Measurements from ENCODE around the gene POLR2M.

POLR2M gene

GRCh38 chr15:57667171-57667849 is 39.2 kb upstream of the POLR2M start:
- no peak overlapping the region for H3K4me2 ChIP-seq (ENCODE audit: low read length)

GRCh38 chr15:57668016-57668415 is 38.5 kb upstream of the POLR2M start:
- Histone ChIP-seq H3K27me3 (ENCODE audit: control insufficient read depth, low read length) (peaks cover 27% of the 10 kb centered on the region), H4K20me1 (ENCODE audit: control insufficient read depth, insufficient read depth, low read depth, low read length) (no peaks in the 10 kb centered on the region), H3K36me3 (ENCODE audit: control insufficient read depth, low read length) (no peaks in the 10 kb centered on the region), H3K4me1 (ENCODE audit: control insufficient read depth, low read length) (no peaks in the 10 kb centered on the region), H3K4me2 (ENCODE audit: low read length) (no peak overlapping the region), H3F3A (ENCODE audit: control insufficient read depth, insufficient read depth) (no peaks in the 10 kb centered on the region), H3K27ac (ENCODE audit: low read depth, low read length) (no peak overlapping the region), H3K79me2 (ENCODE audit: control insufficient read depth, low read length) (no peaks in the 10 kb centered on the region), H3K9me2 (replicated peaks; ENCODE audit: control insufficient read depth, low read length) (no peaks in the 10 kb centered on the region), H3K4me3 (ENCODE audit: low read length) (no peak overlapping the region), H3K9me3 (ENCODE audit: control insufficient read depth, insufficient read depth, low read length) (no peaks in the 10 kb centered on the region)
- no peak for TF ChIP-seq CTCF (IDR thresholded peaks at IDR 0.05; ENCODE audit: low read depth, low read length, poor library complexity, severe bottlenecking)
- TF ChIP-seq EZH2phosphoT487 (IDR thresholded peaks at IDR 0.05; ENCODE audit: borderline replicate concordance, low read length): no peak

More at GRCh38 chr15:57667171-57667849, 39.2 kb upstream of the POLR2M start:
- TF ChIP-seq EZH2phosphoT487 (IDR thresholded peaks at IDR 0.05; ENCODE audit: borderline replicate concordance, low read length) (no peak), CTCF (IDR thresholded peaks at IDR 0.05; ENCODE audit: low read depth, low read length, poor library complexity, severe bottlenecking) (no peak)
- H3K4me3 ChIP-seq (ENCODE audit: low read length): no peak overlapping the region
- no peaks in the 10 kb centered on the region for H3K79me2 ChIP-seq (ENCODE audit: control insufficient read depth, low read length)
- peaks cover 26% of the 10 kb centered on the region for H3K27me3 ChIP-seq (ENCODE audit: control insufficient read depth, low read length)
- no peaks in the 10 kb centered on the region for H3K9me3 ChIP-seq (ENCODE audit: control insufficient read depth, insufficient read depth, low read length)
- no peak overlapping the region for H3K27ac ChIP-seq (ENCODE audit: low read depth, low read length)
- H3K36me3 ChIP-seq (ENCODE audit: control insufficient read depth, low read length): no peaks in the 10 kb centered on the region
- no peaks in the 10 kb centered on the region for H3K4me1 ChIP-seq (ENCODE audit: control insufficient read depth, low read length)
- no peaks in the 10 kb centered on the region for H3F3A ChIP-seq (ENCODE audit: control insufficient read depth, insufficient read depth)
- no peaks in the 10 kb centered on the region for H3K9me2 ChIP-seq (replicated peaks; ENCODE audit: control insufficient read depth, low read length)
- no peaks in the 10 kb centered on the region for H4K20me1 ChIP-seq (ENCODE audit: control insufficient read depth, insufficient read depth, low read depth, low read length)

DNA sequence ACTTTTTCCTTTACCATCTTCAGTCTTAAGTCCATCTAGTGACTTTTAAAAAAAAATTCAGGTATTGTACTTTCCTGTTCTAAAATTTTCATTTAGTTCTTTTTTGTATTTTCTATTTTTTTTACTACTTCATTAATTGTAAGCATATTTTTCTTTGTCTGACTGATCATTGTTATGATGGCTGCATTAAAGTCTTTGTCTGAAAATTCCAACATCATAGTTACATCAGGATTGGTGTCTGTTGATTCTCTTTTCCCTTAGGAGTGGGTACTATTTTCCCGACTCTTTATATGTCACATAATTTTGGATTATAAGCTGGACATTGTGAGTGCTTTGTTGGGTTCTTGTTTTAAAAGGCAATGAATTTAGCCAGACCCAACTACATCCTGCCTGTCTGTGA is 34.9 kb upstream of the POLR2M start:
- peaks cover 27% of the 10 kb centered on the region; the same call in 1 of the 2 replicates for H3K27me3 ChIP-seq (ENCODE audit: control insufficient read depth, low read length)
- H4K20me1 ChIP-seq (ENCODE audit: control insufficient read depth, insufficient read depth, low read depth, low read length): no peaks in the 10 kb centered on the region
- no peaks in the 10 kb centered on the region for H3K9me2 ChIP-seq (replicated peaks; ENCODE audit: control insufficient read depth, low read length)
- no peak overlapping the region for H3K4me2 ChIP-seq (ENCODE audit: low read length)
- H3K79me2 ChIP-seq (ENCODE audit: control insufficient read depth, low read length): no peaks in the 10 kb centered on the region
- no peaks in the 10 kb centered on the region for H3K9me3 ChIP-seq (ENCODE audit: control insufficient read depth, insufficient read depth, low read length)
- no peaks in the 10 kb centered on the region for H3K36me3 ChIP-seq (ENCODE audit: control insufficient read depth, low read length)
- no peak for TF ChIP-seq EZH2phosphoT487 (IDR thresholded peaks at IDR 0.05; ENCODE audit: borderline replicate concordance, low read length)
- TF ChIP-seq CTCF (IDR thresholded peaks at IDR 0.05; ENCODE audit: low read depth, low read length, poor library complexity, severe bottlenecking): no peak
- H3K27ac ChIP-seq (ENCODE audit: low read depth, low read length): no peak overlapping the region
- no peaks in the 10 kb centered on the region for H3F3A ChIP-seq (ENCODE audit: control insufficient read depth, insufficient read depth)
- no peaks in the 10 kb centered on the region for H3K4me1 ChIP-seq (ENCODE audit: control insufficient read depth, low read length)
- H3K4me3 ChIP-seq (ENCODE audit: low read length): no peak overlapping the region

All from DOHH2 (cell line).